Left lung (tissue), 10 donors: ENCODE data around the gene ABLIM2. TPM values are rescaled to one million over a fixed set of nuclear protein-coding genes. Genes with fewer than 3 reads are reported as not detected.
A peak's percentile ranks its signal among the peaks of the same experiment; 100 is the strongest.

Source experiments
- ATAC-seq: fragments of 200-7000 bp; cut with Tn5 transposase; one replicate; pipeline ENCODE4 v1.9.1; 2020; ENCODE audit warnings: moderate library complexity
- DNase-seq, 4 donors: peaks; one replicate each; pipeline ENCODE4 v3.0.0-alpha.2; 2013 to 2020
- H3K27ac ChIP-seq, 2 donors: fragments of 200-600 bp; sonication (generic) in 1 of 2; one replicate each; pipeline versions ENCODE4 v1.5.0 to v1.8.0; 2020 to 2021
- H3K27me3 ChIP-seq, 2 donors: fragments of 200-600 bp; sonication (generic) in 1 of 2; one replicate each; pipeline versions ENCODE4 v1.5.0 to v1.8.0; 2020 to 2021
- H3K36me3 ChIP-seq, 2 donors: fragments of 200-600 bp; sonication (generic) in 1 of 2; one replicate each; pipeline versions ENCODE4 v1.5.0 to v1.8.0; 2020 to 2021
- H3K4me1 ChIP-seq, 2 donors: fragments of 200-600 bp; one replicate each; pipeline ENCODE4 v1.8.0; 2021
- H3K4me3 ChIP-seq, 2 donors: fragments of 200-600 bp; sonication (generic) in 1 of 2; one replicate each; pipeline versions ENCODE4 v1.5.0 to v1.8.0; 2020 to 2021; ENCODE audit warnings: mild to moderate bottlenecking in 1 of 2
- H3K9me3 ChIP-seq, 2 donors: fragments of 200-600 bp; sonication (generic) in 1 of 2; one replicate each; pipeline versions ENCODE4 v1.5.0 to v1.8.0; 2020 to 2021
- CTCF ChIP-seq, 2 donors: fragments of 200-600 bp; sonication (generic) in 1 of 2; IDR thresholded peaks; one replicate each; pipeline versions ENCODE4 v1.5.0 to v1.8.0; 2021; ENCODE audit warnings: antibody characterized with exemption in 2 of 2
- intact Hi-C, 2 donors: fragments of 100-400 bp; cut with DNase I; formaldehyde crosslinking; loops; one replicate each; pipeline versions ENCODE4 v1.11.2 to v1.14.2; 2022
- polyA plus RNA-seq, 6 donors: library from polyadenylated mRNA; unstranded; fragments of 120-200 nt; gene quantifications; one replicate each; pipeline ENCODE4 v1.2.1, GENCODE V29; 2013; ENCODE audit not compliant: insufficient read length in 6 of 6
- total RNA-seq, 2 donors: library from RNA; stranded (reverse); fragmentation: NEBNext Ultra II Directional; extraction: Animal tissue kit (Norgen Biotek cat#: 25700); gene quantifications; one replicate each; pipeline ENCODE4 v1.2.1, GENCODE V29; 2021
- donor health status: DM: no; HTN: yes; CAD: no.
- donor health status: DM: no; HTN: no; CAD: no.

ABLIM2 gene
- total and polyA plus RNA-seq, 8 donors: 5.7 to 10.2 (median 7.0) TPM

- Histone ChIP-seq H3K4me1 (peaks cover 14 to 29% of the 10 kb centered on the region in 2 donors), H3K9me3 (no peaks in the 10 kb centered on the region), H3K27me3 (no peaks in the 10 kb centered on the region), H3K4me3 (no peak overlapping the region), H3K27ac (no peak overlapping the region), H3K36me3 (no peaks in the 10 kb centered on the region)
- no peak for TF ChIP-seq CTCF (IDR thresholded peaks at IDR 0.05)
- ATAC-seq: no peak
- DNase-seq: peak in 1 of 4 donors; percentile 36
- intact Hi-C loops: no loop called here
These were observed 21.2 kb upstream of the ABLIM2 start for GRCh38 chr4:8179771-8180170.

DNA sequence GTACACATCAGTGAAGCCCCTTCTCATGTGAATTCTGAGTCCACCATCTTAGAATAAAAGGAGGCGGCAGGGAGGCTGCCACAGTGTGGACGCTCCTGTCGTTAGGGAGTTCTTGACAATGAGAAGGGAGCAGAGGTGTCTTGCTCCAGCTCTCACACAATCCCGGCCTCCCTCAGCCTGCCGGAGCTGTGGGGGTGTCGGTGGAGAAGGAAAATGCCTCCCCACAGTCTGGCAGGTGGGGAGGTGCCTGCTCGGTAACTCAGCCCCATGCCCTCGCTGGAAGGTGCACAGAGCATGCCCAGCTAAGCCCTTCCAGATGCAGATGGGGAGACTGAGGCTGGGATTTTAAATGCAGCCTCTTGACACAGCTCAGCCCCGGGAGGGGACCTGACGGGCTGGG lies 20.5 kb upstream of the ABLIM2 start:
- H3K36me3 ChIP-seq: no peaks in the 10 kb centered on the region
- H3K9me3 ChIP-seq: no peaks in the 10 kb centered on the region
- intact Hi-C loops: no loop called here
- no peak overlapping the region for H3K4me3 ChIP-seq
- TF ChIP-seq CTCF (IDR thresholded peaks at IDR 0.05): no peak
- ATAC-seq: no peak
- DNase-seq: no peak
- no peaks in the 10 kb centered on the region for H3K27me3 ChIP-seq
- peaks cover 14 to 28% of the 10 kb centered on the region in 2 donors for H3K4me1 ChIP-seq
- no peak overlapping the region for H3K27ac ChIP-seq

GRCh38 chr4:8177956-8178355 lies 19.3 kb upstream of the ABLIM2 start:
- H3K4me3 ChIP-seq: no peak overlapping the region
- no peaks in the 10 kb centered on the region for H3K9me3 ChIP-seq
- intact Hi-C loops: no loop called here
- no peak for ATAC-seq
- no peak overlapping the region for H3K27ac ChIP-seq
- TF ChIP-seq CTCF (IDR thresholded peaks at IDR 0.05): no peak
- H3K27me3 ChIP-seq: no peaks in the 10 kb centered on the region
- peaks cover 11 to 16% of the 10 kb centered on the region in 2 donors for H3K4me1 ChIP-seq
- H3K36me3 ChIP-seq: no peaks in the 10 kb centered on the region
- DNase-seq: no peak

DNA sequence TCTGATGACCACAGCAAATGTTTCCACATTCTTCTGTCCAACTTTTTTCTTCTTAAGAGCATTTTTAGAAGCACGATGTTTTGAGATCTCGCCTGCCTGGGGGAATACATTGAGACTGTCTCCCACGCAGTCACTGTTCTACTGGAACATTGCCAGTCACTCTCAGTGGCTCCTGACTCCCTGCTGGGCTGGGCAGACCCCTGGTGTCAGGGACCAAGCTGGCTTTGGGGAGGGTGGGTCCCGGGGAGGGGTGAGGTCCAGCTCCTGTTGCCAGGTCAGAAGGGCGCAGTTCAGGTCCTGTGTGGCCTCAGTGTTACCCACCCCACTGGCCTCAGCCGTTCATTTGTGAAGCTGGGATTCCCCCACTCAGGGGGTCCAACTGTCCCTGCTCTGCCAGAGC lies 18.9 kb upstream of the ABLIM2 start:
- peaks cover 0 to 1% of the 10 kb centered on the region in 2 donors for H3K27me3 ChIP-seq
- H3K36me3 ChIP-seq: no peaks in the 10 kb centered on the region
- H3K4me1 ChIP-seq: peaks cover 7 to 12% of the 10 kb centered on the region in 2 donors
- H3K4me3 ChIP-seq: no peak overlapping the region
- no peak for TF ChIP-seq CTCF (IDR thresholded peaks at IDR 0.05)
- no peak for ATAC-seq
- DNase-seq: no peak
- intact Hi-C loops: no loop called here
- no peak overlapping the region for H3K27ac ChIP-seq
- H3K9me3 ChIP-seq: no peaks in the 10 kb centered on the region

DNA sequence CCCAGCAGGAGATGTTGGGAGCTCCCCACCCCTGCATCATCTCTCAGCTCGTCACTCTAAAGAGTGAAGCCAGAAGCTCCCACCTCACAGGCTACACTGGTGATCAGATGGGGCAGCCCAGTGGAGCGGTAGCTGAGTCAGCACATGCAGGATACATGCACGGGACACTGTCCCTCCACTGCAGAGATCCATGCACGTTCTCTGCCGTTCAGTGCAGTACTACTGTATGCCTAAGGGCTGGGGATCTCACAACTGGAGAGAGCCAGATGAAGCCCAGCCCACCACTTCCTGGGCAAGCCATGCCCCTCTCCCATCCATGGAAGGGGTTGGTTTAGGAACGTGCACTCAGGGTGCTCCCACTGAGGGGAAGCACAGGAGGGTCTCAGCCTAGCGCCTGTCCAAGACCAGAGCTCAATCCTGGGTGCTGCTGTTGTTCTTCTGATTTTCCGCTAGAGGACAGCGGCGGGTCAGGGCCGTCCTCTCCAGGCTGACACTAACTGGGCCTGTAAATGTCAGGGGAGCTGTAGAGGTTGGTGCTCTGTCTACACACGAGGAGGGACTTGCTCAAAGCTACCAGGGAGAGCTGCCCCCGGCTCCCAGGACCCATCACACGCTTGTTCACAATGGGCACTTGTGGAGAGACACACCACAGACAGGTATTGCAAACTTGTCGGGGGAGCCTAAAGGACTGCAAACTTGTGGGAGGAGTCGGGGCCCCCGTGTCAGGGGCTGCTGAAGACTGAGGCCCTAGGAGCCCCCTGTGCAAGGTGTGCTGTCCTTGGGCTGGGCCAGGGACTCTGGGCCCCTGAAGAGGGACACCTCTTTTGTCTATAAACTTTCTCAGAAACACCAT lies 18.2 kb upstream of the ABLIM2 start:
- peaks cover 0 to 7% of the 10 kb centered on the region in 2 donors for H3K27me3 ChIP-seq
- ATAC-seq: peak; percentile 90
- peak; percentile 73 to 79 for TF ChIP-seq CTCF (IDR thresholded peaks at IDR 0.05)

More for the DNA sequence above, 18.2 kb upstream of the ABLIM2 start:
- intact Hi-C loops: no loop called here
- Histone ChIP-seq H3K4me3 (no peak overlapping the region), H3K27ac (no peak overlapping the region), H3K36me3 (no peaks in the 10 kb centered on the region), H3K9me3 (no peaks in the 10 kb centered on the region), H3K4me1 (peaks cover 2 to 5% of the 10 kb centered on the region in 2 donors)
- DNase-seq: peak in 2 of 4 donors; percentile 52 to 80
